Measurements from ENCODE around the gene PNPLA7. TPM values are rescaled to one million over a fixed set of nuclear protein-coding genes. Genes with fewer than 3 reads are reported as not detected.

Gene PNPLA7
- total and polyA plus RNA-seq, 10 of the 15 experiments (the other 5 are each of a cell fraction or from before 2014, with no cell fraction given) = 0.04 to 0.85 (median 0.19) TPM; not detected in 1

GRCh38 chr9:137417161-137418021, 132.8 kb downstream of the PNPLA7 start (continued):
- TF ChIP-seq PBX3 (IDR thresholded peaks at IDR 0.05; ENCODE audit: insufficient replicate concordance, low read depth, low read length) (no peak), WRNIP1 (IDR thresholded peaks at IDR 0.05; ENCODE audit: borderline replicate concordance, low read depth, low read length) (no peak), BACH1 (IDR thresholded peaks at IDR 0.05; ENCODE audit: borderline replicate concordance) (no peak; the same call in 1 of the 2 replicates), NR2F1 (conservative IDR thresholded peaks at IDR 0.05) (0 out of 2 replicates have a peak, but pooled peaks have one; percentile 28), LARP7 (IDR thresholded peaks at IDR 0.05) (0 out of 2 replicates have a peak, but pooled peaks have one; percentile 54), MYC (IDR thresholded peaks at IDR 0.05; ENCODE audit: insufficient read depth, insufficient read length, insufficient replicate concordance, low read length, severe bottlenecking) (peak; percentile 74), CREM (IDR thresholded peaks at IDR 0.05; ENCODE audit: low read depth) (no peak)
- TF ChIP-seq, protein P1, sequence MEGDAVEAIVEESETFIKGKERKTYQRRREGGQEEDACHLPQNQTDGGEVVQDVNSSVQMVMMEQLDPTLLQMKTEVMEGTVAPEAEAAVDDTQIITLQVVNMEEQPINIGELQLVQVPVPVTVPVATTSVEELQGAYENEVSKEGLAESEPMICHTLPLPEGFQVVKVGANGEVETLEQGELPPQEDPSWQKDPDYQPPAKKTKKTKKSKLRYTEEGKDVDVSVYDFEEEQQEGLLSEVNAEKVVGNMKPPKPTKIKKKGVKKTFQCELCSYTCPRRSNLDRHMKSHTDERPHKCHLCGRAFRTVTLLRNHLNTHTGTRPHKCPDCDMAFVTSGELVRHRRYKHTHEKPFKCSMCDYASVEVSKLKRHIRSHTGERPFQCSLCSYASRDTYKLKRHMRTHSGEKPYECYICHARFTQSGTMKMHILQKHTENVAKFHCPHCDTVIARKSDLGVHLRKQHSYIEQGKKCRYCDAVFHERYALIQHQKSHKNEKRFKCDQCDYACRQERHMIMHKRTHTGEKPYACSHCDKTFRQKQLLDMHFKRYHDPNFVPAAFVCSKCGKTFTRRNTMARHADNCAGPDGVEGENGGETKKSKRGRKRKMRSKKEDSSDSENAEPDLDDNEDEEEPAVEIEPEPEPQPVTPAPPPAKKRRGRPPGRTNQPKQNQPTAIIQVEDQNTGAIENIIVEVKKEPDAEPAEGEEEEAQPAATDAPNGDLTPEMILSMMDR (IDR thresholded peaks at IDR 0.05 in 2 of 3, conservative IDR thresholded peaks at IDR 0.05 in 1 of 3; ENCODE audit: control insufficient read depth in 2 of 3, extremely low read depth in 1 of 3, insufficient read depth in 1 of 3, low read depth in 3 of 3, low read length in 3 of 3) = 0 out of 6 replicates have a peak, but pooled peaks of 1 of the 3 experiments have one; percentile 3
- TF ChIP-seq, protein P2, sequence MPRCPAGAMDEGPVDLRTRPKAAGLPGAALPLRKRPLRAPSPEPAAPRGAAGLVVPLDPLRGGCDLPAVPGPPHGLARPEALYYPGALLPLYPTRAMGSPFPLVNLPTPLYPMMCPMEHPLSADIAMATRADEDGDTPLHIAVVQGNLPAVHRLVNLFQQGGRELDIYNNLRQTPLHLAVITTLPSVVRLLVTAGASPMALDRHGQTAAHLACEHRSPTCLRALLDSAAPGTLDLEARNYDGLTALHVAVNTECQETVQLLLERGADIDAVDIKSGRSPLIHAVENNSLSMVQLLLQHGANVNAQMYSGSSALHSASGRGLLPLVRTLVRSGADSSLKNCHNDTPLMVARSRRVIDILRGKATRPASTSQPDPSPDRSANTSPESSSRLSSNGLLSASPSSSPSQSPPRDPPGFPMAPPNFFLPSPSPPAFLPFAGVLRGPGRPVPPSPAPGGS (IDR thresholded peaks at IDR 0.05; ENCODE audit: borderline replicate concordance, insufficient read depth, low read depth, low read length, poor library complexity, severe bottlenecking) = no peak

All from GM12878 (cell line).